Measurements from ENCODE around the gene ANGPTL7. TPM values are rescaled to one million over a fixed set of nuclear protein-coding genes. Genes with fewer than 3 reads are reported as not detected.

ANGPTL7 gene, protein sequence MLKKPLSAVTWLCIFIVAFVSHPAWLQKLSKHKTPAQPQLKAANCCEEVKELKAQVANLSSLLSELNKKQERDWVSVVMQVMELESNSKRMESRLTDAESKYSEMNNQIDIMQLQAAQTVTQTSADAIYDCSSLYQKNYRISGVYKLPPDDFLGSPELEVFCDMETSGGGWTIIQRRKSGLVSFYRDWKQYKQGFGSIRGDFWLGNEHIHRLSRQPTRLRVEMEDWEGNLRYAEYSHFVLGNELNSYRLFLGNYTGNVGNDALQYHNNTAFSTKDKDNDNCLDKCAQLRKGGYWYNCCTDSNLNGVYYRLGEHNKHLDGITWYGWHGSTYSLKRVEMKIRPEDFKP
- not detected in 2 replicates for total RNA-seq (2014; rRNA removed; shearing (Covaris generic))
- 0.20 TPM in 1 of 2 replicates, not detected in the other for polyA plus RNA-seq (2015; cell fraction: cytosol; rRNA removed)
- 0.36 TPM in 1 of 2 replicates, not detected in the other for polyA plus RNA-seq (2015; cell fraction: nucleus; rRNA removed)

DNA sequence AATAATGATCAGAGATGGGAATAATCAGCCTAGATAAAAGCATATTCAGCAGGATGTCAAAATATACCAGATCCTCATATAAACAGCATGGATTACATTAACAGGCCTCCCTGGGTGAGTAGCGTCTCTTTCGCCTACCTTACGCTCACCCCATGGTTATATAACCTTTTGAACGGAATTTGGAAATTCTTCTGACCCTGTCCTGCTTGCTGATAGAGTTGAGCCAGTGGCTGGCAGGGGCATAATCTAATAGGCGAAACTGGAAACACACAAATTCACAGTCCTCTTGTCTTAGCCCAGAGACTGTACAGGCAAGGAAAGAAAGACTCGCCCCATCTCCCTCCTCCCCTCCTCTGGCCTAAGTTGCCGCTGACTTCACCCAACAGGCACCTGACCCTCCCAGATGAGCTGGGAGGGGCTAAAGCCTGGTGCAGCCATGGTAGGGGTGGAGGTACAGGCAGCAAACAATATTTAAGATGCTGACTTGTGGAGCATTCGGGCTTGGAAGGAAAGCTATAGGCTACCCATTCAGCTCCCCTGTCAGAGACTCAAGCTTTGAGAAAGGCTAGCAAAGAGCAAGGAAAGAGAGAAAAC, at the start of gene ANGPTL7:
ANGPTL7 (plus strand) TSS at position 498 of the 594 bp plus-strand sequence. CDS start 225 bp downstream, outside the sequence.
- in situ Hi-C loops (cut with HindIII; ENCODE audit: low pct_unique_long_range_greater_than_20kb, low sequenced_read_pairs) = no loop called here
- DNase-seq (ENCODE audit: low read depth, low spot score) = no peak

DNA sequence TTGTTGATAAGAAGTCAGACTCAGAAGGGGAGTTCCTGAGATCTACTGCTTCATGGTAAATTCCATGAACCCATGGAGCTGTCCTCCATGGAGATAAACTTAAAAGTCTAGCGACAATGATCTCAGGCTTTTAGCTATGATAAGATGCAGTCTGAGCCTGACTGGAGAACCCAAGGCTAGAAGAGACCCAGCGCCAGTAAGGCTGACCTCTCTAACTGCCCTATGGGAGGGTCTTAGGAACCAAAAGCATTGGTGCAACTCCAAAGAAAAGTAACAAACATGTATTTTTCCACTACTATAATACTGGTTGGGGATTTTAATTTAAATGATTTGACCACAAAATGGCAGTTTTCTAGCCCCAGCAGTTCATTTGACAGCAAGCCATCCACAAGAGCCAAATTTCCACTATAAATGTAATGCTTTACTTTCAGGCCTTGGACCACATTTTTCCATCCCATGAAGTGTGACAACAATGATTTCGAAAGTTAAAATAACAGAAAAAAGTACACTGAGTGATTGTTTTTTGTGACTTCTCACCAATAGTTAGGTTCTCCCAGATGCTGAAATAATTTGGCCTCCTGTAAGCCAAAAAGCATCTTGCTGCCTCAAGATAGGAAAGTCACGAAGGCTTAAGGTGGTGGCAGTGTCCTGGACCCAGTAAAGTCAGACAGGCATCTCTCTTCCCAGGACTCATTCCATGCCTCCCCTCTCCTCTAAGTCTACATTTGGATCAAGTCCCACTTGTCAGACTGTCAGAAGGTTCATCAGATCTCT, 46.4 kb upstream of the ANGPTL7 start:
- in situ Hi-C loops (cut with HindIII; ENCODE audit: low pct_unique_long_range_greater_than_20kb, low sequenced_read_pairs) = no loop called here
- DNase-seq (ENCODE audit: low read depth, low spot score) = no peak

DNA sequence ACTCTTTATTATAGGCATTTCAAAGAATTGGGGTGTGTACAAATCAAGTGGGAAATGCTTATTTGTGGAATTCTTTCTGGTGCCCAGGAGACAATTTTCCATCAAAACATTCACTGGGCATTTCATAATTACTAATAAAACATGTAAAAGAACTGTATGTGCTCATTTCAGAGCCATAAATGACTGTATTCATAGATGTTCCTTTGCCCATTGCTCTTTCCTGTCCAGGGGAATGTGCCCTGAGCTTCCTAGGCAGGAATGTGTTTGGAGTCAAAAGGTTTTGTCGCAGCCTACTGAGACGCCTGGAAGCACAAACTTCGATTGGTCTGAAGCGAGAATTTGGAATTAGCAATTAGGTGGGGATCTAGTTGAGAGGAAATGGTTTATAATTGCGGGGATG, 45.8 kb upstream of the ANGPTL7 start:
- no peak for DNase-seq (ENCODE audit: low read depth, low spot score)
- in situ Hi-C loops (cut with HindIII; ENCODE audit: low pct_unique_long_range_greater_than_20kb, low sequenced_read_pairs) = no loop called here

DNA sequence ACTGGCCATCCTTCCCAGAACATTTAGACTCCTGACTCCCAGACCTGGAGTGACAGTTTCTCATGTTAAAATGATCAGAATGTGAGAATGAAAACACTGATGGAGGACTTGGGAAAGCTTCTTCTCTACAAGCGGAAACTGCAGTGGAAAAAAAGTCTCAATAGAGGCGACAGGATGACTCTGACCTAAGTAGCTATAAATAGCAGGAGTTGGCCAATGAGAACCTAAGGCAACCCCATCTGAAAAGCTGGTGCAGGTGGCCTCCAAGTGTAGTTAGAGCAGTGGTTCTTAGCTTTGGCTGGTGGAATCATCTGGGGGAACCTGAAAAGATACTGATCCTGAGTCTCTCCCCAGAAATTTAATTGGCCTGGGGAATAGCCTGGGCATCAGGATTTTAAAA, 45.2 kb upstream of the ANGPTL7 start:
- in situ Hi-C loops (cut with HindIII; ENCODE audit: low pct_unique_long_range_greater_than_20kb, low sequenced_read_pairs) = no loop called here
- DNase-seq (ENCODE audit: low read depth, low spot score) = no peak

DNA sequence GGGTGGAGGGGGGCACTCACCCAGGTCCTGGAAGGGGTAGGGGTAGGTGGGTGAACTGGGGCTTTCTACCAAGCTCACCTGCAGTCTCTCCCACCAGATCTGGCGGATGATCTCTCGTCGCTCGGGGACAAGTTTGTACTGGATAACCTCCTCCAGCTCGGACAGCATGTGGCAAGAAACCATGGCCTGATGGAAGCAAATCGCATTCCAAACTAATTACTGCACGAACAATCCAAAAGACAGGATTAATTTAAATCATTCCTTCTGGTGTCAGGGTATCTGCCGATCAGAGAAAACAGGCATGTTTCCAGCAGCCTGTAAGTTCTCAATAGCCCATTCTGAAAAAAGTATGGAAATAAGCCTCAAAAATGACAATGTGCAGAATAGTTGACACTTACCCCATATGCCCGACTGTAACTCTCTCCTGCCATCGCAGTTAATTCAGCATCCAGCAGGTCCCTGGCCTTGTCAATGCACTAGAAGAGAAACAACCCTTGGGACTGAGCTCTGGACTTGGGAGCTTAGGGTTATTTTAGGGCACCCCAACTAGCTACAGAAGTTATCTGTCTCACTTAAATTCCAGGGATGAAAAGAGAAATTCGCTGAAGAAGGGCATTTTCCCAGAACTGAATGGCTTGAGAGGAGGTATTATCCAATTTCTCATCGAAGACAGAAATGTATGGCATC, 44.4 kb upstream of the ANGPTL7 start:
- in situ Hi-C loops (cut with HindIII; ENCODE audit: low pct_unique_long_range_greater_than_20kb, low sequenced_read_pairs) = no loop called here
- DNase-seq (ENCODE audit: low read depth, low spot score) = no peak

DNA sequence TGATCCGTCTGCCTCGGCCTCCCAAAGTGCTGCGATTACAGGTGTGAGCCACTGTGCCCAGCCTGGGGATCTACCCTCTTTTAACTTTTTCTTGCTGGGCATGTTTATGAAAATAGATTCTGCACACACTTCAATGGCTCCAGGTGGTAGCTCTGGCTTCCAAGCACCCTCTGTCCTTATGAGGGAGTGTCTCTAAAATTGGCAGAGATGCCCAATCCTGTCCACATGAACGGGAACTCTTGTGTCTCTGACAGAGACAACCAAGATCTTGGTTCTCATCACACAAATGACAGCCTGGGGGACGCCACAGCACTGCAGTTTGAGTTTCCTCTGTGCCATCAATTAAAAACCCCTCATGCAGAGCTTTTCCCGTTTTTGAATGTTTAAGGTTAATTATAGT, 43.4 kb upstream of the ANGPTL7 start:
- DNase-seq (ENCODE audit: low read depth, low spot score) = no peak
- in situ Hi-C loops (cut with HindIII; ENCODE audit: low pct_unique_long_range_greater_than_20kb, low sequenced_read_pairs) = no loop called here

DNA sequence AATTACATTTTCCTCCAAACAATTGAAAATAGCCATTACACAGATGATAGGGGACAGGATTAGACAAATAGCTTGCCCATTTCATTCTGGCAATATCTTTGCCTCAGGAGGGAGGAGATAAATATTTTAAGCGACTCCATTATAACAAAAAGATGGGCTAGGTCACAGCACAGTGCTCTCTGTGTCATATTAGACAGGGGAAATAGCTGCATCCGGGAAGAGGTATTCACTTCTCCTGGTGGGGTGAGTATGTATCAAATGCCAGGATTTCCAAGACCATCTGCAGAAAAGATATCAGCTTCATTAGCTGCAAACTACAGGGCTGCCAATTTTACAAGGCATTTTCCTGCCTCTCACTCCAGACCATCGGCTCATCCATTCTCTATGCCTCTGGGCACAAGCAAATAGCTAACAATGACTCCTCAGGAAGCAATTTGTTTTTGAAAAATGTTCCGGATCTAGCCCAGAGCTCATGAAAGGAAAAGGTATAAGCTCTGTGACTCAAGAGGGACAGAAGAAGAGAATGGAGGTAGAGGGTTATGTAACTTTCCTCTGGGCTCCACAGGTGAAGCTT, 41.9 kb upstream of the ANGPTL7 start:
- in situ Hi-C loops (cut with HindIII; ENCODE audit: low pct_unique_long_range_greater_than_20kb, low sequenced_read_pairs) = no loop called here
- no peak for DNase-seq (ENCODE audit: low read depth, low spot score)

DNA sequence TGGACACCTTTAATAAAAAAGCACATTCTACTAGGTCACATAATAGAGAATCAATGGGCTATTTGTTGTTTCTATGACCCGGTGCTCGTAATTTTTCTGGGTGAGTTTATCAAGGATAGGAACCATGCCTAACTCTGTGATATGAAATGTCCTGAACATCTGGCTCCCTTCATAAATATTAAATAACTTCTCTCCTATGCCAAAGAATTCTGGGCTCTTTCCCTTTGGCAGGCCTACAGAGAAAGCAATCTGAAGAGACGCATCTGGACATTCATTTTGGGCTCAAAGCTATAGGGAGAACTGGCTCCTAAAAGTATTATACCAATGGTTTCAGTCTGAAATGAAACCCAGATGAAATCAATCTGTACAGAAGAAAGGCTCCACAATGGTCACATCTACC, 38.8 kb upstream of the ANGPTL7 start:
- in situ Hi-C loops (cut with HindIII; ENCODE audit: low pct_unique_long_range_greater_than_20kb, low sequenced_read_pairs) = no loop called here
- no peak for DNase-seq (ENCODE audit: low read depth, low spot score)

DNA sequence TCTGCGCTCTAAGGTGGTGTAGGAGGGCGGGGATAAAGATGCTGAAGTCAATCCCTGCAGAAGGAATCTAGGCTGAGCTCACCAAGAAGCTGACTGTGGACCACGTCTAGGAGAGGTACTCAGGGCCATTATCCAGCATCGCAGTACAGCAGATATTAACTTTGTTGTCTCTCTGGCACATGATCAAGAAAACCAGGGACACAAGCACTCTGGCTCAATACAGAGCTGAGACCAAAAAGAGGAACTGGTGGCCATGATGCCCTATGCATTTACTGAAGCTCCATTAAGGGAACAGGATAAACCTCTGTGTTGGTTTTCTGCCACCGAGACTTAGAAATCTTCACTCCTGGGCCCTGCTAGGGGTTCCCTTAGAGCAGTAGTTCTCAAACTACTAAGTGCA, 38.0 kb upstream of the ANGPTL7 start:
- in situ Hi-C loops (cut with HindIII; ENCODE audit: low pct_unique_long_range_greater_than_20kb, low sequenced_read_pairs) = no loop called here
- DNase-seq (ENCODE audit: low read depth, low spot score) = no peak

DNA sequence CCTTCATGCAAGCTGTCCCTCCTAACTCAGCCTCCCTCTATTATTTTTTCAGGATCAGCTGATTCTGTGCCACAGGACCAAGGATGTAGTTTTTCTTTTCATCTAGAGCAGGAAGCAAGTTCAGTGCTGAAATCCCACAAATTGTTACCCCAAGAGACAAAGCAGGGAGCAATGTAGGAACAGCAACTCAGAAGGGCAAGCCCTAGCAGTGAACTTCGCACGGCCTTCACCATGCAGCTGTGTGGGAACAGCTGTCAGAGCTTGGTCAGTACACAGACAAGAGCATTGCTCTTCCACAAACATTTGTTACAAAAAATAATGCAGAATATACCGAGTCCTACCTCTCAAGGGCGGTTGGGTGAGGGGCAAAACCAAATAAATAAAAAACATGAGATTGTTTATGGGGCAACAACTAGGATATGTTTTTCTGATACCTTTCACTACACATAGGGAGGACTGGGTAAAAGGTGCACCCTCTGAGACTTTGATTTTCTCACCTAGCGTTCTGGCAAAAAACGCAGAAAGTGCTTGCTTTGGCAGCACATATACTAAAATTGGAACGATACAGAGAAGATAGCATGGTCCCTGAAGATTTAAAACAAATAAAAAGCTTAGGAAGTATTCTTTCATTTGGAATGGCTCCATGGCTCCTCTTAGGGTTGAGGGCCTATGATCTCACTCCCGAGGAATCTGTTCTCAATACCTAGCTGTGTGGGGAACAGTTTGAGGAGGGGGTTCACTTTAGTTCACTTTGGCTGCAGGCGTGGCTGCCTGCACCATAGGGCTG, 37.1 kb upstream of the ANGPTL7 start:
- in situ Hi-C loops (cut with HindIII; ENCODE audit: low pct_unique_long_range_greater_than_20kb, low sequenced_read_pairs) = no loop called here
- no peak for DNase-seq (ENCODE audit: low read depth, low spot score)

DNA sequence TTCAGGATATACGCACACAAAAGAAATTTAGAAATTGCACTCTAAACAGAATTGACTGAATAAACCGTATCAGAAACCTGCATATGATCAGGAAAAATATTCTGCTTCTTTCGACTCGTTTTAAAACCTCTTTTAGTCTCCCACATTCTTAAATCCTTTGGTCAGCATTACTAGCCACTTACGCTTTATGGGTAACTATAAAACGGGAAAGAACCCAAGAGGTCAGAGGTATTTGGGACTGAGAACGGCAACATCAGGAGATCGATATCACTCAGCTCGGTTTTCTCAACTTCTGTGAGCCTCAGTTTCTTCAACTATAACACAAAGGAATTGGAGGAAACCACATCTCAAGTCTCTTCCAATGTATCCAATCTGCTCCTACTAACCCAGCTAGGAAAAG, 36.4 kb upstream of the ANGPTL7 start:
- in situ Hi-C loops (cut with HindIII; ENCODE audit: low pct_unique_long_range_greater_than_20kb, low sequenced_read_pairs) = no loop called here
- DNase-seq (ENCODE audit: low read depth, low spot score) = no peak

DNA sequence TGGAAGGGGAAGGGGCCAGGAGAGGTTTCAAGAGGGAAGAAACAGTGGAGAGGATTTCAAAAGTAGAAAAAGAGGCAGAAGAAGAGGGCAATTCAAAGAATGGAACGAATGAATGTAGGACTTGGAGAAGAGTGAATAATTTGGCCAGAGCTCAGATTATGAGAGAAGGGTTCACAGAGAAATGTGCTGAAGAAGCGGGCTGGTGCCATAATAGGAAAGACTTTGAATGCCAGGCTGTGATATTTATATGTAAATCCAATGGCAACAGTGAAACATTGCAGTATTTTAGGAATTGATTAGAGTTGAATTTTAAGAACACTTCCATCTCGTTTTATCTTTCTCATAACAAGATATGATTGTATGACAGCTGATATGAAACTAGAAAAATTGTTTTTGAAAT, 36.0 kb upstream of the ANGPTL7 start:
- DNase-seq (ENCODE audit: low read depth, low spot score) = no peak
- in situ Hi-C loops (cut with HindIII; ENCODE audit: low pct_unique_long_range_greater_than_20kb, low sequenced_read_pairs) = no loop called here

DNA sequence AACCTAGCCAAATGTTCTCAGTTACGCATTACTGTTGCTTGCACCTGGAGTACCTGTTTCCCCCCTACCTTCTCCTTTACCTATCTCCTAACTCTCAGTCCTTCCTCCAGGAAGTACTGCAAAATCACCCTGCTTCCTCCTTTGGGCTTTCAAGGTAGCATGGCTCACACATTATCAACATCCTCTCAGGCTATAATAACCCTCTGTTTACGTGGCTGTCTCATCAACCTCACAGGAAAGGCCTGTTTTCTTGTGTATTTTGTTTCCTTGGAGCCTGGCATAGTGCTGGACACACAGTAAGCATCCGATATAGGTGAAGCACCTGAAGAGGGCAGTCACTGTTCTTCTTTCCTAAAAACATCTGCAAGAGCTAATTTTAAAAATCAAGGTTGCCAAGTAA, 32.7 kb upstream of the ANGPTL7 start:
- in situ Hi-C loops (cut with HindIII; ENCODE audit: low pct_unique_long_range_greater_than_20kb, low sequenced_read_pairs) = no loop called here
- no peak for DNase-seq (ENCODE audit: low read depth, low spot score)

DNA sequence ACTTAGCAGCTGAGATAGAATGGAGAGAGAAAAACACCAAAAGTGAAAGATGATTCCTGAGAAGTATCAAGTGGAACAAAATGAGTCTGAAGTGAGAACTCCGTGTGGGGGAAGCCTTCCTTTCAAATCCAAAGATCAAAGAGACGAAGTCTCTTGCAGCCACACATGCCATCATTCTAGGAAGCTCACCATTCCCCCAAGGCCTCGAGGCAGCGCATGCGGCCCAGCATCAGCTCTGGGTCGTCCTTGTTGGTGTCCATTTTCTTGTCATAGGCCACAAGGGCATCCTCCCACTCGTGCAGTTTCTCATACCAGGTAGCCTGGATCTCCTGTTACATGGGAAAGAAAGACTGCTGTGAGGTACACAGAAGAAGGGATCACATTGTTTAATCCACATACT, 32.2 kb upstream of the ANGPTL7 start:
- in situ Hi-C loops (cut with HindIII; ENCODE audit: low pct_unique_long_range_greater_than_20kb, low sequenced_read_pairs) = no loop called here

DNA sequence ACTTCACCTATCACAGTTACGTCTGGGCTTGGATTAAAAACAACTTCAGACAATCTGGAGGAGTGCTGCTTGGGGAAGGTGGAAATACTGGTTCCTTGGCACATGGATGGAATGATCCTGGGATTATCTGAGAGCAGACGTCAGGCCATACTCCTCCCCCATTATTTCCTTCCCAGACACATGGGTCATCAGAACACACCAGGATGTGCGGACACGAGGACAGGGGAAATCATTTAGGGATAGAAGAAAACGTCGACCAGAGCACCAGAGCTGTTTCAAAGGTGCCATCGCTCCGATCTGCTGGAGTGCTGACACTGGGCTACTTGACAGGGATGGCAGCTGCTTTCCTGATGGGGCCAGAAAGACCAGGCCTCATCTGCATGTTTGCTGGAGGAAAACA, 31.8 kb upstream of the ANGPTL7 start:
- no peak for DNase-seq (ENCODE audit: low read depth, low spot score)
- in situ Hi-C loops (cut with HindIII; ENCODE audit: low pct_unique_long_range_greater_than_20kb, low sequenced_read_pairs) = no loop called here

More for the DNA sequence above, 32.2 kb upstream of the ANGPTL7 start:
- DNase-seq (ENCODE audit: low read depth, low spot score) = no peak

DNA sequence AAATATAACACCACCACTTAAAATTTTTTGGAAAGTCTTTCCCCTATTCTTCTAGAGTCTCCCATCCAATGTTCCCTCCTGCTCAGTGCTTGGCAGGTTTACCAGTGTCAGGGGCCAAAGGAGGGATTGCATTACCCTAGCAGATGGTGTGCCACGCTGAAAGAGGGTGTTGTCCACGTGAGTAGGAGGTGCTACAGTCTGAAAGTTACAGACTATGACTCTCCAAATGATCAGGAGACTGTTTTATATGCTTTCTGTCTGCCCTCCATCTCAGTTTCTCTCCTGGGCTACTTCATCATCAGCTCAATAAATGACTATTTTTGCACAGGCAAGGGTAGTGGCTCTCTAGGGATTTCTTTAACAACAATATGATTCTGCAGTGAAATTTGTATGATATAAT, 31.3 kb upstream of the ANGPTL7 start:
- in situ Hi-C loops (cut with HindIII; ENCODE audit: low pct_unique_long_range_greater_than_20kb, low sequenced_read_pairs) = no loop called here
- no peak for DNase-seq (ENCODE audit: low read depth, low spot score)

DNA sequence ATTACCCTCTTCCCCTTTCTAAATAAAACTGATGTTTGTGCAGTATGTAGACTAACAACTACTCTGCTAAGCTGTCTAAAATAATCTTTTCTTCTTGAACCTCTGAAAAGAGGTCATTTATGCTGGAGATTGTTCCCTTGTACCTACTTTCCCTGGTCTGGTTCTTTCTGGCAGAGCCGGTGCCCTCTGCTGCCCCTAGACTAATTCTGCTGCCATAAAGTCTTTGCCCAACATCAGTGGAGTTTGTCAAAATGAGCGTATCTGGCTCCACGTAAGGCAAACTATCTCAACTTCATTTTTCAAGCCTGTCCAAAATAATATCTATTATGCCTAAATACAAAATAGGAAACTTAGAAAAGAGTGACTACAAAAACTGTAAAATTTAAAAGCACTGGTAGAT, 30.9 kb upstream of the ANGPTL7 start:
- no peak for DNase-seq (ENCODE audit: low read depth, low spot score)
- in situ Hi-C loops (cut with HindIII; ENCODE audit: low pct_unique_long_range_greater_than_20kb, low sequenced_read_pairs) = no loop called here

Measured in SK-MEL-5 (cell line).